OCI-LY7 (cell line): ENCODE measurements around the gene PCNT. TPM values are rescaled to one million over a fixed set of nuclear protein-coding genes. Genes with fewer than 3 reads are reported as not detected.

Experiments used
- BruUV-seq: library from RNA; stranded (reverse); fragments of 400-500 nt; replicated peaks from 2 replicates; lab custom pipeline; 2021; lab: Mats Ljungman, UMichigan
- CTCF ChIA-PET: fragments of 300-600 bp; sonication (Branson Sonifier 250); formaldehyde crosslinking; loops from one replicate; lab custom pipeline; 2022; ENCODE audit warnings: antibody characterized with exemption; ENCODE audit not compliant: unreplicated experiment; lab: Charles Lee
- POLR2A ChIA-PET: fragments of 300-600 bp; sonication (Branson Sonifier 250); formaldehyde crosslinking; loops from one replicate; lab custom pipeline; 2022; ENCODE audit warnings: antibody characterized with exemption; lab: Charles Lee
- DNase-seq: peaks from one replicate; pipeline ENCODE4 v3.0.0-alpha.2; 2015; ENCODE audit warnings: low spot score
- H2AFZ ChIP-seq: fragments of 200-600 bp; sonication (generic), shearing (Covaris generic); 2 replicates; pipeline ENCODE4 v1.6.1; 2014; ENCODE audit warnings: mild to moderate bottlenecking, antibody characterized with exemption, low read length, moderate library complexity
- H3K27ac ChIP-seq: fragments of 200-600 bp; sonication (generic); 2 replicates; pipeline ENCODE4 v1.5.1; 2014; ENCODE audit warnings: mixed run types, low read depth, mild to moderate bottlenecking, moderate library complexity, low read length, inconsistent platforms; ENCODE audit not compliant: poor library complexity, severe bottlenecking
- H3K36me3 ChIP-seq: fragments of 200-600 bp; sonication (generic); 2 replicates; pipeline ENCODE4 v1.6.1; 2014; ENCODE audit warnings: mild to moderate bottlenecking, antibody characterized with exemption, low read length, moderate library complexity, mixed read lengths; ENCODE audit not compliant: insufficient read depth
- H3K4me1 ChIP-seq: fragments of 200-600 bp; sonication (generic); 2 replicates; pipeline ENCODE4 v1.5.1; 2014; ENCODE audit warnings: mild to moderate bottlenecking, low read length; ENCODE audit not compliant: insufficient read depth, poor library complexity, severe bottlenecking
- H3K4me2 ChIP-seq: fragments of 200-600 bp; sonication (generic); 2 replicates; pipeline ENCODE4 v1.6.1; 2014; ENCODE audit warnings: mild to moderate bottlenecking, low read length
- H3K4me3 ChIP-seq: fragments of 200-600 bp; sonication (generic); 2 replicates; pipeline ENCODE4 v1.5.1; 2014; ENCODE audit warnings: mild to moderate bottlenecking, low read depth, low read length; ENCODE audit not compliant: poor library complexity, severe bottlenecking
- H3K79me2 ChIP-seq: fragments of 200-600 bp; sonication (generic); 2 replicates; pipeline ENCODE4 v1.6.1; 2016; ENCODE audit warnings: low read depth, mild to moderate bottlenecking, low read length, moderate library complexity, mixed read lengths; ENCODE audit not compliant: insufficient read depth
- H3K9me2 ChIP-seq: fragments of 200-600 bp; sonication (generic); 2 replicates; pipeline ENCODE4 v1.6.1; 2016; ENCODE audit warnings: mild to moderate bottlenecking, low read length, mixed read lengths; ENCODE audit not compliant: insufficient read depth
- H3K9me3 ChIP-seq: fragments of 200-600 bp; sonication (generic); 2 replicates; pipeline ENCODE4 v1.6.1; 2014; ENCODE audit warnings: mild to moderate bottlenecking, mixed run types, low read length, mixed read lengths
- H4K20me1 ChIP-seq: fragments of 200-600 bp; sonication (generic); 2 replicates; pipeline ENCODE4 v1.6.1; 2014; ENCODE audit warnings: mild to moderate bottlenecking, antibody characterized with exemption, low read length, moderate library complexity, mixed read lengths; ENCODE audit not compliant: insufficient read depth
- EZH2phosphoT487 ChIP-seq: fragments of 200-600 bp; sonication (generic); IDR thresholded peaks from 2 replicates; pipeline ENCODE4 v1.6.1; 2018; ENCODE audit warnings: low read depth, borderline replicate concordance, mild to moderate bottlenecking, mixed run types, antibody characterized with exemption, low read length, moderate library complexity, mixed read lengths
- intact Hi-C: fragments of 100-400 bp; cut with micrococcal nuclease; formaldehyde crosslinking; loops from one replicate; pipeline ENCODE4 v1.10.0; 2022; ENCODE audit not compliant: unreplicated experiment
- total RNA-seq, 2 experiments: library from RNA; depleted of rRNA in 1 of 2; stranded (reverse); fragments of >200 nt in 1 of 2; shearing (Covaris generic) in 1 of 2; gene quantifications; 2 replicates each; pipeline ENCODE4 v1.2.3, GENCODE V29; 2014 to 2022
- TF ChIP-seq, protein P1 (sequence below): fragments of 200-600 bp; sonication (generic); conservative IDR thresholded peaks from 2 replicates; pipeline ENCODE4 v1.5.1; 2014; ENCODE audit warnings: mild to moderate bottlenecking, antibody characterized with exemption, low read length, moderate library complexity, mixed read lengths

Gene PCNT
- total RNA-seq, 2 experiments from 2014 or later = 48.4 to 84.1 TPM

DNA sequence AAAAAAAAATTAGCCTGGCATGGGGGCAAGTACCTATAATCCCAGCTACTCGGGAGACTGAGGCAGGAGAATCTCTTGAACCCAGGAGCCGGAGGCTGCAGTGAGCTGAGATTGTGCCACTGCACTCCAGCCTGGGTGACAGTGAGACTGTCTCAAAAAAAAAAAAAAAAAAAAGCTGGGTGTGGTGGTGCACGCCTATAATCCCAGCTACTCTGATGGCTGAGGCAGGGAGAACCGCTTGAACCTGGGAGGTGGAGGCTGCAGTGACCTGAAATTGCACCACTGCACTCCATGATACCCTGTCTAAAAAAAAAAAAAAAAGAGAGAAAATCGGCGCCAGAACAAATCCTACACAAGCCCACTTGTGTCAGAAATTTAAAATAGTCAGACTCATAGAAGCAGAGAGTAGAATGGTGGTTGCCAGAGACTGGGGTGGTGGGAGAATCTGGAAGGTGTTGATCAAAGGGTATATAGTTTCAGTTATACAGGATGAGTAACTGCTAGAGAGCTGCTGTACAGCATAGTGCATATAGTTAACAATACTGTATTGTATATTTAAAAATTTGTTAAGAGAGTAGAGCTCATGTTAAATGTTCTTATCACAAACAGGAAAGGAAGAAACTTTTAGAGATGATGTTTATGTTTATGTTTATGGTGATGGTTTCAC, 144.3 kb downstream of the PCNT start:
- no peak for DNase-seq
- Histone ChIP-seq H3K9me2 (no peaks in the 10 kb centered on the region), H3K9me3 (no peaks in the 10 kb centered on the region), H4K20me1 (no peaks in the 10 kb centered on the region), H3K27ac (no peak overlapping the region), H3K4me1 (peaks cover 7% of the 10 kb centered on the region), H2AFZ (no peak overlapping the region), H3K4me2 (no peak overlapping the region), H3K4me3 (no peak overlapping the region), H3K79me2 (no peaks in the 10 kb centered on the region), H3K36me3 (0 out of 2 replicates have a peak, but pooled peaks cover 8% of the 10 kb centered on the region)
- CTCF ChIA-PET = no interaction called here
- no TSS peak for BruUV-seq
- intact Hi-C loops = no loop called here
- TF ChIP-seq, protein P1, sequence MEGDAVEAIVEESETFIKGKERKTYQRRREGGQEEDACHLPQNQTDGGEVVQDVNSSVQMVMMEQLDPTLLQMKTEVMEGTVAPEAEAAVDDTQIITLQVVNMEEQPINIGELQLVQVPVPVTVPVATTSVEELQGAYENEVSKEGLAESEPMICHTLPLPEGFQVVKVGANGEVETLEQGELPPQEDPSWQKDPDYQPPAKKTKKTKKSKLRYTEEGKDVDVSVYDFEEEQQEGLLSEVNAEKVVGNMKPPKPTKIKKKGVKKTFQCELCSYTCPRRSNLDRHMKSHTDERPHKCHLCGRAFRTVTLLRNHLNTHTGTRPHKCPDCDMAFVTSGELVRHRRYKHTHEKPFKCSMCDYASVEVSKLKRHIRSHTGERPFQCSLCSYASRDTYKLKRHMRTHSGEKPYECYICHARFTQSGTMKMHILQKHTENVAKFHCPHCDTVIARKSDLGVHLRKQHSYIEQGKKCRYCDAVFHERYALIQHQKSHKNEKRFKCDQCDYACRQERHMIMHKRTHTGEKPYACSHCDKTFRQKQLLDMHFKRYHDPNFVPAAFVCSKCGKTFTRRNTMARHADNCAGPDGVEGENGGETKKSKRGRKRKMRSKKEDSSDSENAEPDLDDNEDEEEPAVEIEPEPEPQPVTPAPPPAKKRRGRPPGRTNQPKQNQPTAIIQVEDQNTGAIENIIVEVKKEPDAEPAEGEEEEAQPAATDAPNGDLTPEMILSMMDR = no peak
- no peak for TF ChIP-seq EZH2phosphoT487
- POLR2A ChIA-PET = interaction anchor here (0.6 to 1.0 kb wide), 4 partner anchors 8 to 74 kb away, joined by 3 to 5 read pairs (median 4); no protein-coding TSS in a partner anchor

DNA sequence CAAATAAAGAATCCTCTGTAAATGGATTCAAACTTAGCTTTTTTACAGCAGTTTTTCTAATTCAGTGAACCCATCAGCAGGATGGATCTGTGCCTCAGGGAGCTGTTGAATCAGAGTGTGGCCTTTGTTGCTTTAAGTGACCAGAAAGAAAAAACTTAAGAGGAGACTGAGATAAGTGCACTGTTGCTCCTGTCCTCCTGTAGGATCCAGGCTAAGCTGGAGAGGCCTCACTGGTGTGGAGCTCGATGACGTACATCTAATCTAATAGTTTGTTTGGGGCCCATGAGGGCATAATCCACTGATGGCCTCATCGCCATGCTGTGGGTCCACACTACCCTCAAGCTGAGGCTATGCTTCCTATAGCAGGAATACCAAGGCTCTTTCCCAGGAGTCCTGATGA, 145.3 kb downstream of the PCNT start:
- no peaks in the 10 kb centered on the region for H3K9me2 ChIP-seq
- no peak overlapping the region for H3K4me2 ChIP-seq
- ChIA-PET CTCF (no interaction called here), POLR2A (interaction anchor here (1.0 to 1.2 kb wide), 2 partner anchors 10 to 30 kb away, joined by 3 to 4 read pairs; no protein-coding TSS in a partner anchor)
- no peak overlapping the region for H2AFZ ChIP-seq
- TF ChIP-seq, protein P1 = no peak
- TF ChIP-seq EZH2phosphoT487 = no peak
- H3K9me3 ChIP-seq = no peaks in the 10 kb centered on the region
- H3K27ac ChIP-seq = no peak overlapping the region
- no peak overlapping the region for H3K4me3 ChIP-seq
- H4K20me1 ChIP-seq = no peaks in the 10 kb centered on the region
- intact Hi-C loops = no loop called here
- H3K79me2 ChIP-seq = no peaks in the 10 kb centered on the region
- BruUV-seq = no TSS peak
- H3K4me1 ChIP-seq = peaks cover 7% of the 10 kb centered on the region
- 0 out of 2 replicates have a peak, but pooled peaks cover 4% of the 10 kb centered on the region for H3K36me3 ChIP-seq
- no peak for DNase-seq

DNA sequence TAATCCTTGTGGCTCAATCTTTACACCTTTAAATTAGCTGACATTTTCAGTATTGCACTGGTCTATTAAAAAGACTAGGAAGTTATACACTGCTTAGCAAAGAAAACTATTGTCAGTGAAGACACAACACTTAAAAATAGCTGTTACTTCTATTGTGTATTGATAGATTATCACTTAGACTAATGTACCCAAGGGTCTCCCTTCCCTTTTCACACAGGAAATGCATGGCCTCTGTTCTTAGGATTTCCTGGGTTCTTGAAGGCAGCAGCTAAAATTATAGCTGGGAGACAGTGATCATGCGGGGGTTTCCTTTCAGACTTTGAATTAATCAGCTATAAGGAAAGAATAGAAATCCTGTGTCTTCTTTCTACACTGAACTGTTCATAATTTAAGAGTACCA, 147.6 kb downstream of the PCNT start:
- TF ChIP-seq, protein P1 = no peak
- no peak for TF ChIP-seq EZH2phosphoT487
- Histone ChIP-seq H4K20me1 (no peaks in the 10 kb centered on the region), H2AFZ (no peak overlapping the region), H3K9me3 (no peaks in the 10 kb centered on the region), H3K79me2 (no peaks in the 10 kb centered on the region), H3K27ac (no peak overlapping the region), H3K4me1 (peaks cover 7% of the 10 kb centered on the region), H3K4me3 (no peak overlapping the region), H3K36me3 (peaks cover 4% of the 10 kb centered on the region; the same call in 1 of the 2 replicates), H3K4me2 (peak overlapping the region; percentile 13; the same call in 1 of the 2 replicates), H3K9me2 (no peaks in the 10 kb centered on the region)
- BruUV-seq = no TSS peak
- no peak for DNase-seq
- intact Hi-C loops = no loop called here
- ChIA-PET POLR2A (interaction anchor here (0.7 kb wide), 1 partner anchor 10 kb away, joined by 3 read pairs; no protein-coding TSS in a partner anchor), CTCF (interaction anchor here (0.6 kb wide), 2 partner anchors 401 to 1207 kb away, joined by 3 read pairs; no protein-coding TSS in a partner anchor)
